IMR-90 (cell line): ENCODE data around the gene MYO5A. TPM values are rescaled to one million over a fixed set of nuclear protein-coding genes. Genes with fewer than 3 reads are reported as not detected.

Experiments
- ATAC-seq: fragments of 200-7000 bp; cut with Tn5 transposase; 2 replicates; pipeline ENCODE4 v1.9.1; 2020; ENCODE audit warnings: low read depth, mild to moderate bottlenecking, moderate library complexity
- BruUV-seq: library from RNA; stranded (reverse); fragments of 400-500 nt; replicated peaks from 2 replicates; lab custom pipeline; 2021; lab: Mats Ljungman, UMichigan
- CTCF ChIA-PET: fragments of 300-600 bp; formaldehyde crosslinking; extraction: SDS; loops from one replicate; lab custom pipeline; 2021; ENCODE audit warnings: antibody characterized with exemption; lab: Yijun Ruan, JAX
- POLR2A ChIA-PET: fragments of 300-600 bp; sonication (Branson Sonifier 250); formaldehyde crosslinking; loops from one replicate; lab custom pipeline; 2022; ENCODE audit warnings: antibody characterized with exemption; ENCODE audit not compliant: unreplicated experiment; lab: Charles Lee
- DNase-seq: peaks from one replicate; pipeline ENCODE4 v3.0.0; 2013
- H2AFZ ChIP-seq: replicated peaks from 2 replicates; pipeline ENCODE3; 2013; ENCODE audit warnings: low read length, mild to moderate bottlenecking; ENCODE audit not compliant: poor library complexity
- H2AK5ac ChIP-seq: 2 replicates; pipeline ENCODE4 v1.6.1; 2013; ENCODE audit warnings: low read depth, low read length, inconsistent platforms
- H2AK9ac ChIP-seq: replicated peaks from 2 replicates; pipeline ENCODE3; 2013; ENCODE audit warnings: mild to moderate bottlenecking, low read depth, low read length, moderate library complexity; ENCODE audit not compliant: poor library complexity
- H2BK120ac ChIP-seq: 2 replicates; pipeline ENCODE4 v1.6.1; 2013; ENCODE audit warnings: low read depth, low read length, inconsistent platforms
- H2BK15ac ChIP-seq: 3 replicates; pipeline ENCODE4 v1.6.1; 2013; ENCODE audit warnings: low read depth, low read length, inconsistent platforms
- H2BK20ac ChIP-seq: 2 replicates; pipeline ENCODE4 v1.6.1; 2013; ENCODE audit warnings: low read depth, mild to moderate bottlenecking, inconsistent platforms, low read length, moderate library complexity
- H2BK5ac ChIP-seq: 2 replicates; pipeline ENCODE4 v1.6.1; 2013; ENCODE audit warnings: mild to moderate bottlenecking, low read depth, low read length, inconsistent platforms; ENCODE audit not compliant: poor library complexity, severe bottlenecking
- H3K14ac ChIP-seq: replicated peaks from 2 replicates; pipeline ENCODE4 v1.6.1; 2013; ENCODE audit warnings: low read depth, low read length, inconsistent platforms
- H3K18ac ChIP-seq: 2 replicates; pipeline ENCODE4 v1.6.1; 2013; ENCODE audit warnings: low read depth, low read length, control low read depth
- H3K23ac ChIP-seq: 2 replicates; pipeline ENCODE4 v1.6.1; 2013; ENCODE audit warnings: low read depth, low read length, inconsistent platforms
- H3K27ac ChIP-seq: 2 replicates; pipeline ENCODE4 v1.5.1; 2013; ENCODE audit warnings: mild to moderate bottlenecking, control low read depth, low read length; ENCODE audit not compliant: insufficient read depth
- H3K27me3 ChIP-seq: 2 replicates; pipeline ENCODE4 v1.6.1; 2013; ENCODE audit warnings: low read length; ENCODE audit not compliant: control insufficient read depth, insufficient read depth
- H3K36me3 ChIP-seq: 2 replicates; pipeline ENCODE4 v1.6.1; 2013; ENCODE audit warnings: low read length, mixed read lengths; ENCODE audit not compliant: control insufficient read depth, insufficient read depth
- H3K4ac ChIP-seq: 2 replicates; pipeline ENCODE4 v1.6.1; 2013; ENCODE audit warnings: low read depth, low read length, inconsistent platforms
- H3K4me1 ChIP-seq: 2 replicates; pipeline ENCODE4 v1.6.1; 2013; ENCODE audit warnings: low read length, mixed read lengths; ENCODE audit not compliant: control insufficient read depth, insufficient read depth
- H3K4me2 ChIP-seq: 2 replicates; pipeline ENCODE4 v1.6.1; 2013; ENCODE audit warnings: low read depth, mild to moderate bottlenecking, control low read depth, low read length, moderate library complexity
- H3K4me3 ChIP-seq: 2 replicates; pipeline ENCODE4 v1.5.1; 2013; ENCODE audit warnings: low read depth, mild to moderate bottlenecking, control low read depth, low read length, moderate library complexity; ENCODE audit not compliant: insufficient read depth
- H3K56ac ChIP-seq: 2 replicates; pipeline ENCODE4 v1.6.1; 2013; ENCODE audit warnings: low read length, inconsistent platforms; ENCODE audit not compliant: insufficient read depth; ENCODE audit errors: extremely low read depth
- H3K79me1 ChIP-seq, 2 experiments: 2 replicates each; pipeline ENCODE4 v1.6.1; 2013; ENCODE audit warnings: low read length in 2 of 2, inconsistent platforms in 1 of 2, low read depth in 1 of 2
- H3K9ac ChIP-seq: 2 replicates; pipeline ENCODE4 v1.6.1; 2013; ENCODE audit warnings: low read depth, low read length, control low read depth
- H3K9me1 ChIP-seq: 2 replicates; pipeline ENCODE4 v1.6.1; 2013; ENCODE audit warnings: low read length, inconsistent platforms; ENCODE audit not compliant: insufficient read depth
- H3K9me3 ChIP-seq: 2 replicates; pipeline ENCODE4 v1.6.1; 2013; ENCODE audit warnings: low read length; ENCODE audit not compliant: control insufficient read depth, insufficient read depth
- H4K20me1 ChIP-seq: 2 replicates; pipeline ENCODE4 v1.6.1; 2013; ENCODE audit warnings: low read length, inconsistent platforms; ENCODE audit not compliant: insufficient read depth
- H4K5ac ChIP-seq: 2 replicates; pipeline ENCODE4 v1.6.1; 2013; ENCODE audit warnings: mild to moderate bottlenecking, low read depth, low read length, control low read depth
- H4K8ac ChIP-seq, 2 experiments: 2 replicates each; pipeline ENCODE4 v1.6.1; 2013; ENCODE audit warnings: low read depth in 2 of 2, low read length in 2 of 2, control low read depth in 1 of 2, inconsistent platforms in 1 of 2
- H4K91ac ChIP-seq: 2 replicates; pipeline ENCODE4 v1.6.1; 2013; ENCODE audit warnings: low read depth, low read length, inconsistent platforms; ENCODE audit not compliant: insufficient read depth
- CTCF ChIP-seq: conservative IDR thresholded peaks from 2 replicates; pipeline ENCODE4 v1.5.1; 2012; ENCODE audit warnings: mild to moderate bottlenecking, low read depth, low read length, improper control_type of control experiment
- USF2 ChIP-seq: fragments of 150-350 bp; IDR thresholded peaks from 2 replicates; pipeline ENCODE4 v1.6.1; 2017; ENCODE audit warnings: mild to moderate bottlenecking, antibody characterized with exemption, low read length, low read depth
- WGBS, 2 experiments: methylation state at CpG; one replicate each; pipeline versions ENCODE4 v1.1.5 to v1.1.7; 2013; ENCODE audit warnings: missing lambda C conversion rate in 2 of 2; ENCODE audit not compliant: insufficient read length in 1 of 2; ENCODE audit errors: extremely low coverage in 2 of 2; 5-methylcytosine and 5-hydroxymethylcytosine counted together
- dilution Hi-C: fragments of 300-500 bp; cut with HindIII; formaldehyde crosslinking; loops from one replicate; pipeline ENCODE4 v1.14.3; 2018; ENCODE audit warnings: low sequenced_read_pairs; ENCODE audit not compliant: unreplicated experiment
- in situ Hi-C: fragments of 300-500 bp; cut with MboI; formaldehyde crosslinking; loops from 3 replicates; pipeline ENCODE4 v1.14.3; 2019; ENCODE audit warnings: low sequenced_read_pairs, inconsistent platforms, mixed read lengths
- intact Hi-C: fragments of 100-400 bp; cut with micrococcal nuclease; formaldehyde crosslinking; loops from 2 replicates; pipeline ENCODE4 v1.10.0; 2022
- polyA plus RNA-seq, 3 experiments: library from polyadenylated mRNA; depleted of rRNA; stranded (reverse); fragments of >200 nt; gene quantifications; 2 replicates each; pipeline ENCODE4 v1.2.3, GENCODE V29; 2012; ENCODE audit warnings: low replicate concordance in 1 of 3
- total RNA-seq: library from RNA; depleted of rRNA; stranded (reverse); fragments of >200 nt; gene quantifications from 2 replicates; pipeline ENCODE4 v1.2.3, GENCODE V29; 2012

Gene MYO5A
- total and polyA plus RNA-seq, 2 of the 4 experiments (the other 2 are of a cell fraction), result 19.4 to 69.2 TPM

GRCh38 chr15:52440946-52441345 is 87.7 kb downstream of the MYO5A start:
- intact Hi-C loops, result no loop called here
- no peak for ATAC-seq
- H3K18ac ChIP-seq, result no peak overlapping the region

More at GRCh38 chr15:52440946-52441345, 87.7 kb downstream of the MYO5A start:
- Histone ChIP-seq H3K14ac (no peak overlapping the region), H4K5ac (no peak overlapping the region), H3K56ac (no peak overlapping the region), H3K9me1 (0 out of 2 replicates have a peak, but pooled peaks cover 7% of the 10 kb centered on the region), H4K91ac (no peak overlapping the region), H2AK9ac (no peak overlapping the region), H2AK5ac (no peak overlapping the region), H3K9ac (no peak overlapping the region), H2BK120ac (no peak overlapping the region), H3K27me3 (no peaks in the 10 kb centered on the region), H4K8ac (no peak overlapping the region), H2AFZ (no peak overlapping the region), H2BK5ac (no peak overlapping the region), H4K20me1 (no peaks in the 10 kb centered on the region; the same call in 1 of the 2 replicates), H3K4me3 (no peak overlapping the region), H3K79me1 (peaks cover 11 to 34% of the 10 kb centered on the region in 2 experiments), H3K27ac (no peak overlapping the region), H2BK20ac (no peak overlapping the region), H3K4me1 (peaks cover 10% of the 10 kb centered on the region), H3K23ac (no peak overlapping the region), H3K4ac (no peak overlapping the region), H3K4me2 (no peak overlapping the region), H2BK15ac (no peak overlapping the region), H3K36me3 (no peaks in the 10 kb centered on the region), H3K9me3 (no peaks in the 10 kb centered on the region)
- TF ChIP-seq CTCF (no peak), USF2 (no peak)
- no CpG with 5 or more reads among the region's 2 CpGs for WGBS, 2 experiments
- DNase-seq, result no peak
- CTCF ChIA-PET, result no interaction called here
- no TSS peak for BruUV-seq
- in situ Hi-C loops (no loop called here), dilution Hi-C loops (no loop called here)
- POLR2A ChIA-PET, result no interaction called here
